Measurements from ENCODE around the gene SLC38A10.
"Not testable (repeated sequence)": the region's sequence is repeated elsewhere in the genome, so short reads cannot be mapped to it uniquely, and the experiment has no call there.

Gene SLC38A10

GRCh38 chr17:81228834-81229665, 66.1 kb downstream of the SLC38A10 start:
- DNase-seq (ENCODE audit: low spot score), result no peak

GRCh38 chr17:81228420-81228819, 66.7 kb downstream of the SLC38A10 start:
- no peak for DNase-seq (ENCODE audit: low spot score)

GRCh38 chr17:81227630-81228029, 67.5 kb downstream of the SLC38A10 start:
- DNase-seq (ENCODE audit: low spot score), result not testable (repeated sequence)

- DNase-seq (ENCODE audit: low spot score), result no peak
These were observed 71.4 kb downstream of the SLC38A10 start for GRCh38 chr17:81223762-81224130.

- DNase-seq (ENCODE audit: low spot score), result peak; percentile 100
These were observed 72.0 kb downstream of the SLC38A10 start, which contains the start of gene CEP131 for GRCh38 chr17:81222906-81223761. TSS of gene CEP131 (minus strand) at chr17:81222965. CDS start at chr17:81220056, 2,909 bp downstream.

GRCh38 chr17:81222620-81222905, 72.5 kb downstream of the SLC38A10 start:
- DNase-seq (ENCODE audit: low spot score), result no peak

GRCh38 chr17:81221842-81222619, 73.1 kb downstream of the SLC38A10 start:
- DNase-seq (ENCODE audit: low spot score), result no peak

GRCh38 chr17:81221371-81221841, 73.7 kb downstream of the SLC38A10 start:
- DNase-seq (ENCODE audit: low spot score), result no peak

GRCh38 chr17:81219476-81220180, 75.5 kb downstream of the SLC38A10 start:
- DNase-seq (ENCODE audit: low spot score), result no peak

- DNase-seq (ENCODE audit: low spot score), result no peak
These were observed 76.1 kb downstream of the SLC38A10 start for GRCh38 chr17:81218991-81219390.

GRCh38 chr17:81218459-81218858, 76.6 kb downstream of the SLC38A10 start:
- no peak for DNase-seq (ENCODE audit: low spot score)

- DNase-seq (ENCODE audit: low spot score), result no peak
These were observed 77.6 kb downstream of the SLC38A10 start for GRCh38 chr17:81217491-81217890.

GRCh38 chr17:81213978-81214377, 81.1 kb downstream of the SLC38A10 start:
- DNase-seq (ENCODE audit: low spot score), result no peak

GRCh38 chr17:81212365-81212764, 82.7 kb downstream of the SLC38A10 start:
- no peak for DNase-seq (ENCODE audit: low spot score)

GRCh38 chr17:81210868-81211267, 84.2 kb downstream of the SLC38A10 start:
- no peak for DNase-seq (ENCODE audit: low spot score)

GRCh38 chr17:81210466-81210865, 84.6 kb downstream of the SLC38A10 start:
- no peak for DNase-seq (ENCODE audit: low spot score)

GRCh38 chr17:81209141-81209540, 86.0 kb downstream of the SLC38A10 start:
- DNase-seq (ENCODE audit: low spot score), result no peak

- DNase-seq (ENCODE audit: low spot score), result no peak
These were observed 86.5 kb downstream of the SLC38A10 start for GRCh38 chr17:81208651-81209050.

- no peak for DNase-seq (ENCODE audit: low spot score)
These were observed 87.2 kb downstream of the SLC38A10 start for GRCh38 chr17:81207610-81208581.

GRCh38 chr17:81206657-81207056, 88.5 kb downstream of the SLC38A10 start:
- DNase-seq (ENCODE audit: low spot score), result no peak
